ENCODE results near the gene TTLL11. TPM values are rescaled to one million over a fixed set of nuclear protein-coding genes. Genes with fewer than 3 reads are reported as not detected.

TTLL11 gene
- total RNA-seq, 2 donors from 2014 or later, result 5.9 to 6.6 TPM

- peak; percentile 3 for ATAC-seq
- intact Hi-C loops (cut with DNase I, micrococcal nuclease), result no loop called here
- peak in 1 of 2 donors; percentile 17 for DNase-seq
Observed at GRCh38 chr9:121773286-121773953, 319.7 kb downstream of the TTLL11 start.

GRCh38 chr9:121772600-121773285 lies 320.4 kb downstream of the TTLL11 start:
- DNase-seq (no peak), ATAC-seq (peak; percentile 12)
- intact Hi-C loops (cut with DNase I, micrococcal nuclease), result no loop called here

Small RNAs within 50 kb of the gene (microRNA-seq; reads per million reads assigned to microRNA genes)
- 0 reads per million in 2 donors for gene MIR4478

Other genes starting within 250 kb of the TTLL11 start
- gene NDUFA8, start 66.5 kb upstream of the TTLL11 start, total RNA-seq, result 10 to 100 TPM; 75.3 to 78.9 TPM
- 1 to 10 TPM in 1 of 2 donors, not detected in 1; 4.0 TPM for gene MORN5, start 66.6 kb upstream of the TTLL11 start, total RNA-seq
- 1 to 10 TPM; 1.6 to 2.1 TPM for gene LHX6, start 135.6 kb upstream of the TTLL11 start, total RNA-seq
- gene RBM18, start 171.5 kb upstream of the TTLL11 start, total RNA-seq, result 10 to 100 TPM; 15.7 to 18.1 TPM
- gene MRRF, start 171.6 kb upstream of the TTLL11 start, total RNA-seq, result 10 to 100 TPM; 48.0 to 62.7 TPM

Data from left colon (tissue), 2 donors.